Glutamatergic neuron (in vitro differentiated cells): ENCODE measurements around the gene CREB3L2. TPM values are rescaled to one million over a fixed set of nuclear protein-coding genes. Genes with fewer than 3 reads are reported as not detected.

Experiments
- DNase-seq: peaks from one replicate; pipeline ENCODE4 v3.0.0; 2022
- H3K27ac Mint-ChIP-seq: one replicate; pipeline ENCODE4 v1.8.0; 2020; ENCODE audit warnings: mild to moderate bottlenecking, mixed read lengths, inconsistent platforms; ENCODE audit not compliant: unreplicated experiment
- H3K27me3 Mint-ChIP-seq: one replicate; pipeline ENCODE4 v1.8.0; 2020; ENCODE audit warnings: mild to moderate bottlenecking, moderate library complexity, mixed read lengths, inconsistent platforms; ENCODE audit not compliant: unreplicated experiment
- H3K36me3 Mint-ChIP-seq: one replicate; pipeline ENCODE4 v1.8.0; 2020; ENCODE audit warnings: mild to moderate bottlenecking, mixed read lengths, inconsistent platforms; ENCODE audit not compliant: unreplicated experiment
- H3K4me1 Mint-ChIP-seq: one replicate; pipeline ENCODE4 v1.8.0; 2020; ENCODE audit warnings: mild to moderate bottlenecking, low read depth, mixed read lengths, inconsistent platforms; ENCODE audit not compliant: unreplicated experiment
- H3K4me3 Mint-ChIP-seq: one replicate; pipeline ENCODE4 v1.8.0; 2020; ENCODE audit warnings: mild to moderate bottlenecking, mixed read lengths, inconsistent platforms; ENCODE audit not compliant: unreplicated experiment
- H3K9me3 Mint-ChIP-seq: one replicate; pipeline ENCODE4 v1.8.0; 2020; ENCODE audit warnings: mild to moderate bottlenecking, moderate library complexity, mixed read lengths, inconsistent platforms; ENCODE audit not compliant: unreplicated experiment
- CTCF ChIP-seq: fragments of 200-600 bp; sonication (generic); IDR thresholded peaks from one replicate; pipeline ENCODE4 v1.5.0; 2021; ENCODE audit not compliant: partially characterized antibody, unreplicated experiment
- total RNA-seq: library from RNA; stranded (reverse); fragmentation: NEBNext Ultra II Directional; extraction: Animal tissue kit (Norgen Biotek cat#: 25700); gene quantifications from one replicate; pipeline ENCODE4 v1.2.1, GENCODE V29; 2021; ENCODE audit not compliant: unreplicated experiment

CREB3L2 gene
- total RNA-seq, 1 donor from 2014 or later, result 45.4 TPM

GRCh38 chr7:137878333-137878961, 123.4 kb downstream of the CREB3L2 start:
- Mint-ChIP-seq H3K27ac (no peak overlapping the region), H3K4me3 (no peak overlapping the region), H3K36me3 (peaks cover 9% of the 10 kb centered on the region)

GRCh38 chr7:137877027-137877675, 124.7 kb downstream of the CREB3L2 start:
- Mint-ChIP-seq H3K4me3 (no peak overlapping the region), H3K4me1 (peaks cover 23% of the 10 kb centered on the region)

More at GRCh38 chr7:137878333-137878961, 123.4 kb downstream of the CREB3L2 start:
- peaks cover under 1% of the 10 kb centered on the region for H3K9me3 Mint-ChIP-seq
- DNase-seq, result no peak
- H3K4me1 Mint-ChIP-seq, result peaks cover 22% of the 10 kb centered on the region
- no peak for TF ChIP-seq CTCF
- peaks cover 2% of the 10 kb centered on the region for H3K27me3 Mint-ChIP-seq

GRCh38 chr7:137875746-137876145, 126.1 kb downstream of the CREB3L2 start:
- no peak for DNase-seq
- Mint-ChIP-seq H3K27ac (no peak overlapping the region), H3K4me3 (no peak overlapping the region), H3K4me1 (peaks cover 27% of the 10 kb centered on the region), H3K27me3 (peaks cover 3% of the 10 kb centered on the region), H3K9me3 (peaks cover 2% of the 10 kb centered on the region), H3K36me3 (peaks cover 4% of the 10 kb centered on the region)
- no peak for TF ChIP-seq CTCF

More at GRCh38 chr7:137877027-137877675, 124.7 kb downstream of the CREB3L2 start:
- DNase-seq, result no peak
- H3K27me3 Mint-ChIP-seq, result peaks cover 3% of the 10 kb centered on the region
- H3K27ac Mint-ChIP-seq, result no peak overlapping the region
- H3K36me3 Mint-ChIP-seq, result peaks cover 7% of the 10 kb centered on the region
- TF ChIP-seq CTCF, result no peak
- H3K9me3 Mint-ChIP-seq, result peaks cover 2% of the 10 kb centered on the region

GRCh38 chr7:137873979-137874777, 127.7 kb downstream of the CREB3L2 start:
- peaks cover 3% of the 10 kb centered on the region for H3K27me3 Mint-ChIP-seq
- peaks cover 4% of the 10 kb centered on the region for H3K36me3 Mint-ChIP-seq
- peak overlapping the region; percentile 59 for H3K27ac Mint-ChIP-seq
- no peak for DNase-seq
- H3K4me1 Mint-ChIP-seq, result peaks cover 15% of the 10 kb centered on the region
- no peak overlapping the region for H3K4me3 Mint-ChIP-seq
- TF ChIP-seq CTCF, result no peak
- peaks cover 2% of the 10 kb centered on the region for H3K9me3 Mint-ChIP-seq

- peak overlapping the region; percentile 24 for H3K27ac Mint-ChIP-seq
- DNase-seq, result no peak
- peaks cover 13% of the 10 kb centered on the region for H3K4me1 Mint-ChIP-seq
- H3K9me3 Mint-ChIP-seq, result peaks cover 2% of the 10 kb centered on the region
- peaks cover 4% of the 10 kb centered on the region for H3K36me3 Mint-ChIP-seq
- peaks cover 4% of the 10 kb centered on the region for H3K27me3 Mint-ChIP-seq
- no peak for TF ChIP-seq CTCF
- H3K4me3 Mint-ChIP-seq, result peak overlapping the region; percentile 4
Observed at GRCh38 chr7:137873524-137873923, 128.4 kb downstream of the CREB3L2 start.
